Activated CD4-positive, alpha-beta T cell treated with anti-CD3 and anti-CD28 coated beads, Interleukin-2, amount 50 U/mL, for 48 hours (primary cell): ENCODE results near the gene NID1.

Experiments used
- DNase-seq, 2 experiments: peaks; one replicate each; pipeline ENCODE4 v3.0.0-alpha.2; 2020

Gene NID1

GRCh38 chr1:236064674-236065508 lies at the start of gene NID1:
NID1 (minus strand) TSS chr1:236065090; CDS start chr1:236065079, 11 bp downstream.
- peak; percentile 18 to 21 for DNase-seq

- no peak for DNase-seq
Measured at GRCh38 chr1:236114076-236114747, 49.3 kb upstream of the NID1 start.

GRCh38 chr1:236113324-236114032 lies 48.6 kb upstream of the NID1 start:
- DNase-seq: no peak

GRCh38 chr1:236112332-236112627 lies 47.4 kb upstream of the NID1 start:
- DNase-seq: no peak

- no peak for DNase-seq
Measured at GRCh38 chr1:236111527-236112331, 46.8 kb upstream of the NID1 start.

GRCh38 chr1:236110137-236110536 lies 45.2 kb upstream of the NID1 start:
- no peak for DNase-seq

- DNase-seq: no peak
Measured at GRCh38 chr1:236108027-236108648, 43.2 kb upstream of the NID1 start.

- no peak for DNase-seq
Measured at GRCh38 chr1:236107121-236107907, 42.4 kb upstream of the NID1 start.

GRCh38 chr1:236103646-236104218 lies 38.8 kb upstream of the NID1 start:
- peak; percentile 41 to 56 for DNase-seq

- DNase-seq: no peak
Measured at GRCh38 chr1:236103059-236103458, 38.2 kb upstream of the NID1 start.

- no peak for DNase-seq
Measured at GRCh38 chr1:236102611-236103010, 37.7 kb upstream of the NID1 start.

GRCh38 chr1:236101233-236102200 lies 36.6 kb upstream of the NID1 start:
- DNase-seq: no peak

- DNase-seq: no peak
Measured at GRCh38 chr1:236100799-236101198, 35.9 kb upstream of the NID1 start.

- DNase-seq: no peak
Measured at GRCh38 chr1:236099355-236099974, 34.6 kb upstream of the NID1 start.

GRCh38 chr1:236098267-236098666 lies 33.4 kb upstream of the NID1 start:
- no peak for DNase-seq

- peak; percentile 73 to 78 for DNase-seq
Measured at GRCh38 chr1:236096660-236097482, 32.0 kb upstream of the NID1 start.

GRCh38 chr1:236095705-236096520 lies 31.0 kb upstream of the NID1 start:
- no peak for DNase-seq

GRCh38 chr1:236092899-236093298 lies 28.0 kb upstream of the NID1 start:
- no peak for DNase-seq
